ENCODE measurements around the gene ROBO4.

DNA sequence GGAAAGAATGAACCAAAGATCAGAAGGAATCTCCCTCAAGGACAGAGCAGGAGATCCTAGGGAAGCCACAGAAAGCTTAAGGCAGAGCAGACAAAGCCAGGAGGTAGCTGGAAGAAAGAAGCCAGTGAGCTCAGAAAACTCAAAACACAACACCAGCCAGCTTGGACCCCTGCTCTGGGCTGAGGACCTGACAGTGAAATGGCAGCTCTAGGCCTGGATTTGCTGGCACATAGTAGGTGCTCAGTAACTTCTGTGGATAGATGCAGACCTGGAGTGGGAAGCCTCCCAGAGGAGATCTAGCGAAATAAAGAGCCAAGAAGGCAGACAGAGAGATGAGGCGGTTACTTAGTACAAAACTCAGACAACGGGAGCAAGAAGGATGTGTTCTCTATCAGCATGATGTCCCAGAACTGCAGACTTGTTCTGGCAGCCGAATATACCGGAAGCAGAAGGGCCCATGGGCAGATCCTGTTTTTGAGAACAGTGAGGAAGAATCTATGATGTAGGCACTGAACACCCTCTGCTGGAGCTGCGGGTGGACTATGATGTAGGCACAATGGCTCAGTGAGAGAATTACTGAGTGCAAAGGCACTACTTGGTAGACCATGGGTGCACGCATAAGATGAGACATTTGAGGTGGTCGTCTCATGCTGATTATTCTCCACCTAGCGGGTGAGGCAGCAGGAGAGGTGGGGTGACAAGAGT is 4.8 kb downstream of the ROBO4 start:
- TF ChIP-seq ZNF274 (IDR thresholded peaks at IDR 0.05; ENCODE audit: low read depth, low read length) (no peak), SUZ12 (IDR thresholded peaks at IDR 0.05; ENCODE audit: extremely low read depth, insufficient read depth, insufficient read length) (no peak), YY1 (IDR thresholded peaks at IDR 0.05; ENCODE audit: insufficient read depth, insufficient read length) (no peak)
